ENCODE results near the gene VPS45.

The VPS45 gene

DNA sequence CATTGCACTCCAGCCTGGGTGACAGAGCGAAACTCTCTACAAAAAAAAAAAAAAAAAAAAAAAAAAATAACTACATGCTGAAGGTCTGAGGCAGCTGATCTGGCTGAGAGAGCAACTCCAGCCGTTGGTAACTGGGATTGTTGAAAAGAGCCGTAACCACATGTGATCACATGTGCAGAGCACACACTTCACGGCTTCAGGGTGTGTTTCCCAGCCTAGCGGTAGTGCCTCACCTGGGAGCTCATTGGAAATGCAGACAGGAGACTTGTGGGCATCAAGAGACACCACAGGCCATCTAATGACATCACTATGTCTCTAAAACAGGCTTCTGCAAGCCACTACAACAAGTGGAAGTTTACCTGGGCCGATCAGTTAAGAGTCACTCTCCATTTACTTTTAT is 45.2 kb upstream of the VPS45 start:
- no peak overlapping the region for H3K4me3 ChIP-seq (ENCODE audit: low read depth, low read length)
- no peaks in the 10 kb centered on the region for H3K9me3 ChIP-seq (ENCODE audit: control insufficient read depth, low read length)
- H3K27ac ChIP-seq = no peak overlapping the region
- H3K4me2 ChIP-seq (ENCODE audit: low read length) = no peak overlapping the region
- H3K79me2 ChIP-seq = no peaks in the 10 kb centered on the region
- no peaks in the 10 kb centered on the region for H3K36me3 ChIP-seq (ENCODE audit: control insufficient read depth, insufficient read depth, low read length)
- H2AFZ ChIP-seq = no peak overlapping the region
- no peaks in the 10 kb centered on the region for H3K27me3 ChIP-seq (ENCODE audit: control insufficient read depth, insufficient read depth, low read length)
- H3K9ac ChIP-seq = no peak overlapping the region
- TF ChIP-seq, protein P1, sequence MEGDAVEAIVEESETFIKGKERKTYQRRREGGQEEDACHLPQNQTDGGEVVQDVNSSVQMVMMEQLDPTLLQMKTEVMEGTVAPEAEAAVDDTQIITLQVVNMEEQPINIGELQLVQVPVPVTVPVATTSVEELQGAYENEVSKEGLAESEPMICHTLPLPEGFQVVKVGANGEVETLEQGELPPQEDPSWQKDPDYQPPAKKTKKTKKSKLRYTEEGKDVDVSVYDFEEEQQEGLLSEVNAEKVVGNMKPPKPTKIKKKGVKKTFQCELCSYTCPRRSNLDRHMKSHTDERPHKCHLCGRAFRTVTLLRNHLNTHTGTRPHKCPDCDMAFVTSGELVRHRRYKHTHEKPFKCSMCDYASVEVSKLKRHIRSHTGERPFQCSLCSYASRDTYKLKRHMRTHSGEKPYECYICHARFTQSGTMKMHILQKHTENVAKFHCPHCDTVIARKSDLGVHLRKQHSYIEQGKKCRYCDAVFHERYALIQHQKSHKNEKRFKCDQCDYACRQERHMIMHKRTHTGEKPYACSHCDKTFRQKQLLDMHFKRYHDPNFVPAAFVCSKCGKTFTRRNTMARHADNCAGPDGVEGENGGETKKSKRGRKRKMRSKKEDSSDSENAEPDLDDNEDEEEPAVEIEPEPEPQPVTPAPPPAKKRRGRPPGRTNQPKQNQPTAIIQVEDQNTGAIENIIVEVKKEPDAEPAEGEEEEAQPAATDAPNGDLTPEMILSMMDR (IDR thresholded peaks at IDR 0.05) = no peak
- no peaks in the 10 kb centered on the region for H3K4me1 ChIP-seq

DNA sequence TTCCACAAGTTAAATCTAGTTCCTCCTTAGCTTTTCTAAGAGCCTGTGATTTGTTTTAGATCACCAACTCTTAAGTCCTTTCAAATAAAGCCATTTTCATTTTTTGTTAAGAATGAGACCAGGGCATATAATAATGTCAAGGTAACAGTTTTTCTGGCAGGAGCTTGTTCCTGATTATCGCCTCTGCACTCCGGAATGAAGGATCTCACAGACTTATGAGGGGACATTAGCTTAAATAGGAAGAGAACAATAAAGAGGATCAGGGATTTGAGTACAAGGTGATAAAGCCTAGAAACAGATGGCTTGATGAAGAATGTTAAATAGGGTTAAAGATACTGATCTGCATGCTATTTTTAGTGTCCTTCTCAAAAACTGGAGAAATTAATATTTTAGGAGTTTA is 43.4 kb upstream of the VPS45 start:
- H3K27me3 ChIP-seq (ENCODE audit: control insufficient read depth, insufficient read depth, low read length) = no peaks in the 10 kb centered on the region
- H3K9me3 ChIP-seq (ENCODE audit: control insufficient read depth, low read length) = no peaks in the 10 kb centered on the region
- no peak overlapping the region for H3K4me3 ChIP-seq (ENCODE audit: low read depth, low read length)
- H3K27ac ChIP-seq = no peak overlapping the region
- H3K4me2 ChIP-seq (ENCODE audit: low read length) = no peak overlapping the region
- no peaks in the 10 kb centered on the region for H3K79me2 ChIP-seq
- H3K36me3 ChIP-seq (ENCODE audit: control insufficient read depth, insufficient read depth, low read length) = no peaks in the 10 kb centered on the region
- TF ChIP-seq, protein P1 (IDR thresholded peaks at IDR 0.05) = no peak
- no peak overlapping the region for H2AFZ ChIP-seq
- no peak overlapping the region for H3K9ac ChIP-seq
- no peaks in the 10 kb centered on the region for H3K4me1 ChIP-seq

DNA sequence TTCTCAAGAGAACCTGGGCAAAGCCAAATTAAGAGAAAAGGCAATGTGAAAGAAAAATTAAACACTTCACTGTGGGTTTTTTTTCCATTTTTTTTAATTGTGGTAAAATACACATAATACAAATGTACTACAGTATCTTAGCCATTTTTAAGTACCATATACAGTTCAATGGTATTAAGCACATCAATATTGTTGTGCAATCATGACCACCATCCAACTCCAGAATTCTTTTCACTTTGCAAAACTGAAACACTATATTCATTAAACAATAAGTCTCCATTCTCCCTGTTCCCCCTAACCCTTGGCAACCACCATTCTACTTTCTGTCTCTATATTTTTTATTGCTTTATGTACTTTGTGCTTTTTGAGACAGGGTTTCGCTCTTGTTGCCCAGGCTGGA is 39.3 kb upstream of the VPS45 start:
- H2AFZ ChIP-seq = no peak overlapping the region
- TF ChIP-seq, protein P1 (IDR thresholded peaks at IDR 0.05) = no peak
- no peak overlapping the region for H3K9ac ChIP-seq
- H3K4me3 ChIP-seq (ENCODE audit: low read depth, low read length) = no peak overlapping the region
- no peaks in the 10 kb centered on the region for H3K79me2 ChIP-seq
- no peaks in the 10 kb centered on the region for H3K36me3 ChIP-seq (ENCODE audit: control insufficient read depth, insufficient read depth, low read length)
- H3K27ac ChIP-seq = no peak overlapping the region
- no peaks in the 10 kb centered on the region for H3K27me3 ChIP-seq (ENCODE audit: control insufficient read depth, insufficient read depth, low read length)
- no peaks in the 10 kb centered on the region for H3K4me1 ChIP-seq
- H3K4me2 ChIP-seq (ENCODE audit: low read length) = no peak overlapping the region
- H3K9me3 ChIP-seq (ENCODE audit: control insufficient read depth, low read length) = no peaks in the 10 kb centered on the region

DNA sequence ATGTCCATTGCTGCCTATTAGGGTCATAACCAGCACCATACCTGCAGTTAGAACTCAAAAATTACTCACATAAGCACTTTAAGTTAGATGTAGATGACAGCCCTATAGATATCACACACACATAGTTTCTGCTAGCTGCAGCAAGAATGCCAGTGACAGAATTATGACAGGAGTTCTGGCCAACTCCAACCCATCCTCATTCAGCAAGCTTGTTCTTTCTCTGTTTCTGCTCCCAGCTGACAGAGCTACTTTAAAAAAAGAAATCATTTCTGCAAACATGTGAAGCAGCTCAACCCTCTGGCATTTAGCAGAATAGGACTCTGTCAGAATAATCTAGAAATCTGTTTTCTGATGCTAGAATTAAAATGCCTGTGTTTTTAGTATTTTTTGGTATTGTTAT is 33.2 kb upstream of the VPS45 start:
- no peaks in the 10 kb centered on the region for H3K9me3 ChIP-seq (ENCODE audit: control insufficient read depth, low read length)
- no peaks in the 10 kb centered on the region for H3K36me3 ChIP-seq (ENCODE audit: control insufficient read depth, insufficient read depth, low read length)
- no peak overlapping the region for H3K4me2 ChIP-seq (ENCODE audit: low read length)
- no peak overlapping the region for H2AFZ ChIP-seq
- no peak overlapping the region for H3K27ac ChIP-seq
- H3K4me3 ChIP-seq (ENCODE audit: low read depth, low read length) = no peak overlapping the region
- TF ChIP-seq, protein P1 (IDR thresholded peaks at IDR 0.05) = no peak
- H3K9ac ChIP-seq = no peak overlapping the region
- no peaks in the 10 kb centered on the region for H3K79me2 ChIP-seq
- H3K27me3 ChIP-seq (ENCODE audit: control insufficient read depth, insufficient read depth, low read length) = no peaks in the 10 kb centered on the region
- H3K4me1 ChIP-seq = no peaks in the 10 kb centered on the region

DNA sequence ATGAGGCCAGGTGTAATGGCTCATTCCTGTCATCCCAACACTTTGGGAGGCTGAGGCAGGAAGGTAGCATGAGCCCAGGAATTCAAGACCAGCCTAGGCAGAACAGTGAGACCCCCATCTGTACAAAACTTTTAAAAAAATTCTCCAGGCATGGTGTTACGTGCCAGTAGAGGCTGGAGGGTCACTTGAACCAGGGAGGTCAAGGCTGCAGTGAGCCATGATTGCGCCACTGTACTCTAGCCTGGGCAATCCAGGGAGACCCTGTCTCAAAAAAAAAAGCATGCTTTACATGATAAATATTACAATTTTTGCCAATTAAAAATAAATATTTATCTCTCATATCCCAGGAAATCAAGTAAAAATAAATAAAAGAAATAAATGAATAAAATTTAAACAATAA is 17.6 kb upstream of the VPS45 start:
- Histone ChIP-seq H3K9me3 (ENCODE audit: control insufficient read depth, low read length) (no peaks in the 10 kb centered on the region), H3K79me2 (no peaks in the 10 kb centered on the region), H3K36me3 (ENCODE audit: control insufficient read depth, insufficient read depth, low read length) (no peaks in the 10 kb centered on the region), H3K4me1 (no peaks in the 10 kb centered on the region), H3K4me2 (ENCODE audit: low read length) (no peak overlapping the region), H2AFZ (no peak overlapping the region), H3K27ac (no peak overlapping the region), H3K9ac (no peak overlapping the region), H3K4me3 (ENCODE audit: low read depth, low read length) (no peak overlapping the region), H3K27me3 (ENCODE audit: control insufficient read depth, insufficient read depth, low read length) (no peaks in the 10 kb centered on the region)
- TF ChIP-seq, protein P1 (IDR thresholded peaks at IDR 0.05) = no peak
